H1 (cell line): ENCODE data around the gene ARID1B. TPM values are rescaled to one million over a fixed set of nuclear protein-coding genes. Genes with fewer than 3 reads are reported as not detected.

Source experiments
- CBX5 ChIP-seq: fragments of 300-800, 300-1000 bp; sonication (generic); IDR thresholded peaks from 2 replicates; pipeline ENCODE4 v1.7.1; 2016; ENCODE audit warnings: antibody characterized with exemption, low read length, low read depth
- GABPA ChIP-seq: IDR thresholded peaks from 2 replicates; pipeline ENCODE4 v1.6.1; 2011; ENCODE audit warnings: mild to moderate bottlenecking, low read length, moderate library complexity, borderline replicate concordance; ENCODE audit not compliant: insufficient read depth
- SP4 ChIP-seq: IDR thresholded peaks from 2 replicates; pipeline ENCODE4 v1.6.1; 2012; ENCODE audit warnings: low read length, inconsistent platforms
- SRF ChIP-seq: IDR thresholded peaks from 2 replicates; pipeline ENCODE4 v1.6.1; 2011; ENCODE audit warnings: mild to moderate bottlenecking, low read depth, low read length, moderate library complexity
- polyA plus RNA-seq, 7 experiments: library from polyadenylated mRNA; depleted of rRNA in 3 of 7; stranded (reverse) in 5 of 7; unstranded in 2 of 7; fragments of >200 nt in 5 of 7; fragments of 200-250 nt in 2 of 7; gene quantifications; 1 replicate in 5 of 7; 2 replicates in 1 of 7; 4 replicates in 1 of 7; pipeline versions ENCODE4 v1.2.1 to v1.2.3, GENCODE V29; 2011 to 2013; ENCODE audit warnings: missing spikeins in 2 of 7, mixed read lengths in 2 of 7
- total RNA-seq: library from RNA; stranded (reverse); fragmentation: NEBNext Ultra II Directional; extraction: Animal tissue kit (Norgen Biotek cat#: 25700); gene quantifications from 2 replicates; pipeline ENCODE4 v1.2.1, GENCODE V29; 2021
- TF ChIP-seq, protein P1 (sequence below): IDR thresholded peaks from 2 replicates; pipeline ENCODE4 v1.6.1; 2012; ENCODE audit warnings: inconsistent platforms

The ARID1B gene
- total and polyA plus RNA-seq, 2 of the 8 experiments (the other 6 are each of a cell fraction or from before 2014, with no cell fraction given) = 24.3 to 70.3 TPM

DNA sequence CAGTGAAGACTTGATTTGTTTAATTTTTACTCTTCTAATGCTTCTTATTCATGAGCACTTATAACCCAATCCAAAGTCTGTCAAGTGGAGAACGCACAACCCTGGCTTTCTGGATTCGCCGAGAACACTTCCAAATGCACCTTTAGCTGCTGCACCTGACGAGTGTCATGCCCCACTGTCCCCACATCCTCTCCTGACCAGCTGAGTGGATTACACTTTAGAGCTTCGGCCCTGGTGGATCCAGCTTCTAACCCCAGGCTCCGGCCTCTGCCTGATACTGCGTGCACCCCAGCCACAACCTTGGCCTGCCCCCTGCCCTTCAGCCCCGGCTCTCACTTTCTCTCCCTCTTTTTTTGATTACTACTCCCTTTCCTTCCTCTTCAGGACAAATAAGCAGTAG lies 287.3 kb downstream of the ARID1B start (continued):
- TF ChIP-seq CBX5 (no peak), SP4 (no peak), SRF (no peak), GABPA (no peak)
- TF ChIP-seq, protein P1, sequence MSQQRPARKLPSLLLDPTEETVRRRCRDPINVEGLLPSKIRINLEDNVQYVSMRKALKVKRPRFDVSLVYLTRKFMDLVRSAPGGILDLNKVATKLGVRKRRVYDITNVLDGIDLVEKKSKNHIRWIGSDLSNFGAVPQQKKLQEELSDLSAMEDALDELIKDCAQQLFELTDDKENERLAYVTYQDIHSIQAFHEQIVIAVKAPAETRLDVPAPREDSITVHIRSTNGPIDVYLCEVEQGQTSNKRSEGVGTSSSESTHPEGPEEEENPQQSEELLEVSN = no peak
